Right renal pelvis (tissue), 4 donors: ENCODE data around the gene SYNCRIP. TPM values are rescaled to one million over a fixed set of nuclear protein-coding genes. Genes with fewer than 3 reads are reported as not detected.
"Not testable (repeated sequence)": the region's sequence is repeated elsewhere in the genome, so short reads cannot be mapped to it uniquely, and the experiment has no call there.

Source experiments
- DNase-seq, 4 donors: peaks; one replicate each; pipeline ENCODE4 v3.0.0-alpha.2; 2013; ENCODE audit warnings: low read depth in 4 of 4, low spot score in 3 of 4, missing footprints in 1 of 4
- polyA plus RNA-seq, 4 donors: library from polyadenylated mRNA; unstranded; fragments of 120-200 nt; gene quantifications; one replicate each; pipeline ENCODE4 v1.2.1, GENCODE V29; 2013; ENCODE audit not compliant: insufficient read length in 4 of 4

SYNCRIP gene
- polyA plus RNA-seq, 4 donors: 157 to 208 (median 203) TPM

DNA sequence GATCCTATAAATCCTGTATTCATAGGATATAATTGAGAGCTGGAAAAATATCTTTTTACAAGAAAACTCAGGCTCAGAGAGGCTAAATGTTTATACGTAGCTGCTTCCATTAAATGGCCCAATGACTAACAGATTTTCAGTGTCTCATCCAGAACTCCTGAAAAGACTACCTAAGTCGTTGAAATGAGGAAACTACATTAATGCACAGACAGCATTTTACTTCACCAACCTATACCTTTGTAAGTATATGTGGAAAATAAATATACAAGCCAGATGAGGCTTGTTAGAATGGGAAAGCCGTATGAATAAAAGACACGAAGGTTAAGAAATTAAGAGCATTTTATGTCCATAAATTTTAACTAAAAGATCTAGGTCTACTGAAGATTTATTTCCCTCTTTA lies 40.6 kb downstream of the SYNCRIP start:
- no peak for DNase-seq

DNA sequence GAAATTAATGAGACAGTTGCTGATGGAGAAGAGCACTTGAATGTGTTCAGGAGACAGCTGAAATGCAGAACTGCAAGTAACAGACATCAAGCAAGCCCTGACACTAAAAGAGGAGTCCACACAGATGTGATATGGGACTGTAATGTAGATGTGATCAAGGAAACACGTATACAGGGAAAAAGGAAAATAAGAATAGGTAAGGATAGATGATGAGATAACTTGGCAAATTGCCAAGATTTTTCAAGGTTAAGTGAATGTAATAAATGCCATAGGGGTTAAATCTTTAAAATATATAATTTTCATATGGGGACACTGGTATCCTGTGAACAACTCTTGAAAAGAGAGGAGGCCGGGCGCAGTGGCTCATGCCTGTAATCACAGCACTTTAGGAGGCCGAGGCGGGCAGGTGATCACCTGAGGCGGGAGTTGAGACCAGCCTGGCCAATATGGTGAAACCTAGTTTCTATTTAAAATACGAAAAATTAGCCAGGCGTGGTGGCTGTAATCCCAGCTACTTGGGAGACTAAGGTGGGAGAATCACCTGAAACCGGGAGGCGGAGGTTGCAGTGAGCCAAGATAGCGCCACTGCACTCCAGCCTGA lies 41.9 kb downstream of the SYNCRIP start:
- no peak for DNase-seq

DNA sequence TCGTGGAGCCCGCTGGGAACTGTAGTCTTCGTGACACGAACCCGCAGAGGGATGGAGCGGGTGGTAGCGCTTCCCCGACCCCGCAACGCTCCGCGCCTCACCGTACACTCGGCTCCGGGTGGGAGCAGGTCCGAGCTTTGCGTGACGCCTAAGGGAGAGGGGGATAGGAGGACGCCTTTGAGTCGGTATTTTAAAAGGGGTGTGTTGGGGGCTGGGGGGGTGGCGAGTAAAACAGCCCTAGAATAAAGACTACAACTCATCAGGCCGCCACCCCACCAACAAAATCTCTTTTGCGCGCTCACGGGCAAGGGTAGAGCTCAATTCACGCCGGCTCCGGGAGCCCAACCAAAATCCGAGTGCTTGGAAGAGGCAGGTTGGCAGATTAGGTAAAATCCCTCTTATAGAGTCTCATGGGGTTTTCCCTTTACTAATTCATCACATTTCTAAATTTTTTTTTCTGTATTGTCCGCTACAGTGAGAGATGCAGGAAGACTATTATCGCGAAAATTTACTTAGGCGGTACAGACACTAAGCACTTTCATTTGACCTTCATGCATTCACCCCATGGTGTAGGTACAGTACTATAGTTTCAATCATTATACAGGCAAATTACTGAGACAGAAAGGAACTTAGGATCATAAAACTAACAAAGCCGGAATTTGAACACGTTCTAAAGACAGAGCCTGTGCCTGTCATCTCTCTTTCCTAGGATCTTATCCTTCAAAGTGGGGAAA lies 48.3 kb downstream of the SYNCRIP start:
- DNase-seq: peak in 2 of 4 donors; percentile 3 to 7

DNA sequence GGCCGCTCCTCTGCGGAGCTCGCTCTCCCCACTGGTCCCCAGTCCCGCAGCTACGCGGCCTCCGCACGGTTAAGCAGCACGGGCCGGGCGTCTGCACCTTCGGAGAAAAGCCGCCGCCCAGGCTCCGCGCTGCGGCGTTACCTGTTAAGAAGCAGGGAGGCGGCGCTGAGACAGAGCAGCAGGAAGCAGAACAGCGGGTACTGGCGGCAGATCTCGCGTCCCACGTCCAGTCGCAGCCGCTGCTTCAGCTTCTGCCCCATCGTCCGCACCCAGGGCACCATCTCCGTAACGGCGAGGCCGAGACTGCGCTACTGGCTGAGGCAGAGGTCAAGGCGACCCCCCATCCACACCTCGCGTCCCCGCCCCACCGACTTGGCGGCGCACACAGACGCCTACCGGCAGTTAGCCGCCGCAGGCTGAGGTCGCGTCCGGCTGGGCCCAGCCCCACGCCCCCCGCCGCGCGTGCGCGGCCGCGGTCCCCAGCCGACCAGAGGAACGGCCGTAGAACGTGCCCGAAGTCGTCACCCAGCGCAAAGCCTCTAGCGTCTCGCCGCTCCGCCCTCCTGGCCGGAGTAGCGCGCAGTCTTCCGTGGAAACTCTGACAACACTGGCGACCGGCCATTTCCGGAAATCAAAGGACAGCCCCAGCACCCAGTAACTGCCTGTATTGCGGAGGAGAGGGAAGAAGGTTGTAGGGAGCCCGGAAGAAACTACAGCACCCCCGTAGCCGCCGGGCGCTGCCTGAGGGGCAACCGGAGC lies 49.1 kb downstream of the SYNCRIP start, which contains the start of gene SNX14:
TSS of gene SNX14 (minus strand) at position 421 of the 759 bp plus-strand sequence. CDS start at position 281, 140 bp downstream.
- DNase-seq: peak; percentile 81 to 89 (median 86)

DNA sequence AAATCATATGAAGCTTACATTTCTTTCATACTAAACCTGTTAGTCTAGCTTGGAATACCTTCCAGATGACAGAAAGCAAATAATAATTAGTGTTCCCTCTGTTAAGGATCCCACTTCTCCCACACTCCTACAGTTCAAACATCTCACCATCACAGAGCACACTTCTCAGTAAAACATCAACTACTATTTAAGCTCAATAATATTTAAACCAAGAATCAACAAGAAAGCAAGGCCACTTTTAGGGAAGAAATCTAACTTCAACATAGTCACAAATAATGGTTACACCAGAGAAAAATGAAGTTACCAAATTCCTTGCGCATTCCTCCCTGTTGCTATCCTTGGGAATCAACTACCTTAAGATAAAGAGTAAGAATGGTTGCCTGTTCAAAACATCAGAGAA lies 50.7 kb downstream of the SYNCRIP start:
- DNase-seq: no peak

DNA sequence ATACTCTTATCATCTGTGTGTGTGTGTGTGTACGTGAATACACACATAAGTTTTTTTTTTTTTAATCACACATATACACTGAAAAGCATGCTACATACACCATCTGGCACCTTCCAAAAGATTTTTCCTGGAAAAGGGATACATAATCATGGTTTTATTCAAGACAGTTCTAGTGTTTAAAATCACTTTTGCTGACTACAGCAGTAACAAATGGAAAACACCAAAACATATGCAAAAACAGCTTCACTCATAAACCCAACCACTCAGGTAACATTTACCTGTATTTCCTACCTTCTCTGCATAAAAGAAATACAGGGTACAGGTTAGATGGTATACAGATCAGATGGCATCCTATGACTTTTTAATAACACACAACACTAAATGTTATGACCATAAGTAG lies 51.5 kb downstream of the SYNCRIP start:
- DNase-seq: no peak

DNA sequence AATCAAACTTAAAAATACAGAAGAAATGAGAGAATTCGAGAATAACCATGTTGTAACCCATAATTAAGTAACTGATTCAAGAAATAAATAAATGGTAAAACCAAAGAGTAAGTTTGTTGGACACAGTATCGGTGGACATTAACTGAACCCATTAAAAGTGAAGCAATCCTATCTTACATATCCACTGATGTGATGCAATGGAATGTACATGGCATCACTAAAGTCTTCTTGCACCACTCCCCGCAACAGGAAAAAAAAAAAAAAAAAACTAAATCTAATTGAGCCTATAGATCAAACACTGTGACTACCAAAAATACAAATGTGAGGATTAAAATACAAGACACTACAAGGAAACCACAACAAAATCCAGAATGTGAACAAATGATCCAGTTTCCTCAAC lies 56.9 kb downstream of the SYNCRIP start:
- no peak for DNase-seq

DNA sequence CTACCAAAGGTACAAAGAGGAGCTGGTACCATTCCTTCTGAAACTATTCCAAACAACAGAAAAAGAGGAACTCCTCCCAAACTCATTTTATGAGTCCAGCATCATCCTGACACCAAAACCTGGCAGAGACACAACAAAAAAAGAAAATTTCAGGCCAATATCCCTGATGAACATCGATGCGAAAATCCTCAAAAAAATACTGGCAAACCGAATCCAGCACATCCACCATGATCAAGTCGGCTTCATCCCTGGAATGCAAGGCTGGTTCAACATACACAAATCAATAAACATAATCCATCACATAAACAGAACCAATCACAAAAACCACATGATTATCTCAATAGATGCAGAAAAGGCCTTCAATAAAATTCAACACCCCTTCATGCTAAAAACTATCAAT lies 59.9 kb downstream of the SYNCRIP start:
- not testable (repeated sequence) for DNase-seq

DNA sequence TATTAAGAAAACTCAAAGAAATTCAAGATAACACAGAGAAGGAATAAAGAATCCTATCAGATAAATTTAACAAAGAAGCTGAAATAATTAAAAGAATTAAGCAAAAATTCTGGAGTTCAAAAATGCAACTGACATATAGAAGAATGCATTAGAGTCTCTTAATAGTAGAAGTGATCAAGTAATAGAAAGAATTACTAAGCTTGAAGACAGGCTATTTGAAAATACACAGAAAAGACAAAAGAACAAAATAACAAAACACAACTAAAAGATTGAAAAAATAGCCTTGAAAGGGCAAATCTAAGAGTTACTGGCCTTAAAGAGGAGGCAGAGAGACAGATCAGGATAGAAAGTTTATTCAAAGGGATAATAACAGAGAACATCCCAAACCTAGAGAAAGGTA lies 61.1 kb downstream of the SYNCRIP start:
- no peak for DNase-seq

DNA sequence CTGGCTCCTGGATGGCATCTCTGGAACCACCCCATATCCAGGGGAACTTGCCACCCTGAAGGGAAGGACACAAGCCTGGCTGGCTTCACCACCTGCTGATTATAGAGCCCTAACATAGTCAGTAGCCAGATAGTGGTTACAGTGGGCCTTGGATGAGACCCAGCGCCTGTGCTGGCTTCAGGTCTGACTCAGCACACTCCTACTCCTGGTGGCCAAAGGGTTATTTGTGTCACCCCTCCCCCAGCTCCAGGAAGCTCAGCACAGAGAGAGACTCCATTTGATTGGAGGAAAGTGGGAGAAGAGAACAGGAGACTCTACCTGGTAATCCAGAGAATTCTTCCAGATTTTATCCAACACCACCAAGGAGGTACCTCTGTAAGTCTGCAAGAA lies 61.8 kb downstream of the SYNCRIP start:
- DNase-seq: no peak

DNA sequence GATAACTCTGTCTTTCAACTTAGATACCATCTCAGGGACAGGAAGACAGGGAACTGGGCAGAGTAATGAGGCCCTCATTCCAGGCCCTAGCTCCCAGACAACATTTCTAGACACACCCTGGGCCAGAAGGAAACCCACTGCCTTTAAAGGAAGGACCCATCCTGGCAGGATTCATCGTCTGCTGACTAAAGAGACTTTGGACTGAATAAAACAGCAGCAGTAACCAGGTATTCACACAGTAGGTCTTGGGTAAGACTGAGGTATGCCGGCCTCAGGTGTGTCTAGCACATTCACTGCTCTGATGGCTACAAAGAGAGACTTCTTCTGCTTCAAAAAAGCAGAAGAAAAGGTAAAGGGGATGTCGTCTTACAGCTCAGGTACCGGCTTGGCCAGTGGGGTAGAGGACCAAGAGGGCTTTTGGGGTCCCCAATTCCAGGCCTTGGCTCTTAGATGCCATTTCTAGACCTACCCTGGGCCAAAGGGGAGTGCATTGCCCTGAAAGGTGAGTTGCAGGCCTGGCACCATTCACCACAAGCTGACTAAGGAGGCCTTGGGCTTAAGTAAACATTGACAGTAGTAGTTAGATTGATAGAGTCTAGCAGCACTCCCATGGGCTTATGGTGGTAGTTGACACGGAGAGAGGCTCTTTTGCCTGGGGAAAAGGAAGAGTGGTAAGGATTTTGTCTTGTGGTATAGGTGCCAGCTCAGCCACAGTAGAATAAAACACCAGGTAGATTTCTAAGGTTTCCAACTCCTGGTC lies 62.4 kb downstream of the SYNCRIP start:
- DNase-seq: no peak

DNA sequence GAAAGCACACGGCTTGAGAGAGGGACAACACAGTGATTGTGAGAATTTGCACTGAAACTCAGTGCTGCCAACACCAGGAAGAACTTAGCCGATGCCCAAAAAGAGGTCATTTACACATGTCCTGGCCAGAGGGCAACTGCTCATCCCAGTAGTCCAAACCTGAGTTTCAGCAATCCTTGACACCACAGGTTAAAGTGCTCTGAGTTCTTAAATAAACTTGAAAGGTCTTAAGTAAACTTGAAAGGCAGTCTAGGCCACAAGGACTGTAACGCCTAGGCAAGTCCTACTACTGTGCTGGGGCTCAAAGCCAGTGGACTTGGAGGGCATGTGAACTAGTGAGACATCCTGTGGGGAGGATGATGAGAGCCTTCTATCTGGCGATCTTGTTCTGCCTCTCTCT lies 63.1 kb downstream of the SYNCRIP start:
- DNase-seq: no peak

DNA sequence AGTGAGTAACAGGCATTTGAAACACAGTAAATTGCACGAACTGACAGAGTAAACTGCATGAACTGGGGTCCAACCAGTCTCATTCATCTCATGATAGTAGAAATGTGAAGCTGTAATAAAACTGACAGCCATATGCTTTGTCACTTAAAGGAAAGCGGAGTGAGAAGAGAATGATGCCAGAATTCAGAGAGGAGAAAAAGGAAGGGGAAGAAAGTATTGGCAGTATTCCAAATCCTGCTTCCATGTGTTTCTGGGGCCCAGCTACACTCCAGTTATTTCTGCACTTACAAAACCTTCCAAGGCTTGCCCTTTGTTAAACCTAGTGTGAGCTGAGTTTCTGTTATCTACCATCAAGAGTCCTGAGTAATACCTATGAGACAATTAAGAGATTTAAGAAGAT lies 66.2 kb downstream of the SYNCRIP start:
- no peak for DNase-seq

DNA sequence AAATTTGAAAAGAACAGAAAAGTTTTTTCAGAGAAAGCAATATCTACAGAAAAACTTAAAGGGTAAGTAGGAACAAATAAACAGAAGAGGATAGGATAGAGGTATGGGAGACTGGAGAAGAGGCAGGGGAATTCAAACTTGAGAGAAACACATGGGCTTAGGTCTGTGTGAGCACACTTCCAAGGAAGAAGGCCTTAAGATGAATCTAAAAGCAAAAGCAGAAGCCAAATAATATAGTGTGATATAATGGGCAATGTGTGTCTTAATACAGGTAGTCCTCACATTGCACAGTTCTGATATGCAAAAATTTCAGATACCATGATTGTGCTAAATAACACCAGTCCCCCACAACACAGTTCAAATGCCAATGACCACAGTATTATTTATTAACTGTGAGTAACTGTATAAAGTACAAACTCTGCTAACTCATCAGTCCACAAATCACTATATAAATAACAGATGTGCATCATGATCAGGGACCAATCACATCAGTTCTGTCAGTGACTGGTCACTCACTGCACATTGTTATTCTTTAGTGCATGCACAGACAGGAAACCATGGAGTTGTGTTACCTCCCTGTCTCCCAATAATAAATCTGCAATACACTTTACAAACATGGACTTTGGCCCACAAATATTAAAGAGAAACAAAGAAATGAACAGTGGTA lies 67.6 kb downstream of the SYNCRIP start:
- DNase-seq: no peak

DNA sequence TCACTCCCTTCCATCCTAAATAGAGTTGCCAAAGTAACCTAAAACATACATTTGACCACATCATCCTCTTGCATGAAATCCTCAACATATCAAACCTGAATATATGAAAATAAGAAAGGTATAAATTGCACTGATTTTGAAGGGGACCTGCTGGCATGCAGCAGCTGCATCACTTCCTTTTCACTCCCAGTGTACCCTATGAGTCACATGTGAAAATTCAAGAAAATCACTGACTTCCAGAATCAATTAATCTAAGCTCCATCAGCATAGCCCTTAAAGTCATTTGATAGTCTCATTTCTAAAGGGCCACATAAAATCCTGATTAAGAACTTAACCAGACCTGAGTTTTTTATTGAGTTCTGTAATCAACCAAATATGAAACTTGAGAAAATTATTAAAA lies 73.4 kb downstream of the SYNCRIP start:
- no peak for DNase-seq

DNA sequence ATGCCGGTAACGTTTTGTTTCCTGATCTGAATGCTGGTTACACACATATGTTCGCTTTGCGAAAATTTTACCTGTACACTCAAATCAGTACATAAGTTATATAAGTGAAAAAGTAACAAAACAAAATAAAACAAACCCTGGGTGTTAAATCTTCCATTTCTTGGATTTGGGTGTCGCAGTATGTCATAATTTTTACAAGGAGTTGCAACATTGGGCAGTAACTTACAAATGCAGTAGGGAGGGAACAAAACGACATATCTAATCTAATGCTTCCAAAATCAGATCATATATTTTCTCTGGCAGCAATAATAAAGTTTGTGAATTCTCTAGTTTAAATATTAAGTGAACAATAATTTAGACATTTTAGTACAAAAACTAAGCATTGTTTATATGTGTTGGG lies 74.3 kb downstream of the SYNCRIP start:
- no peak for DNase-seq

DNA sequence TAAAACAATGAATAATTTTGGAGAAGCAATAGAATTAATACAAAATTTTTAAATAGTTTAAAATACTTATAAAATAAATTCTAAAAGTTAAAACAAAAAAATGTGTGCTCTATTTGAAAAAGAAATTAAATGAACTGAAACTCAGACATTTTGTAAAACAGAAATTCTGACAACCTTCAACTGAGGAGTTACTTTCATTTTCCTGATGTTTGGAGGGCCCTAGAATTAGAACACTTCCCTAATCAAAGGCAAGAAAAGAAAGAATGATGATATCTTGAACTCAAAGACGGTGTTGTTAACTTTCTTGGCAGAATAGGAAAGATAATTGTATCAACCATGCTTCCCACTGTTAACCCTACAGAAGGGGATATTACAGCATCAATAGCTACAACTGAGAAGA lies 77.0 kb downstream of the SYNCRIP start:
- no peak for DNase-seq

DNA sequence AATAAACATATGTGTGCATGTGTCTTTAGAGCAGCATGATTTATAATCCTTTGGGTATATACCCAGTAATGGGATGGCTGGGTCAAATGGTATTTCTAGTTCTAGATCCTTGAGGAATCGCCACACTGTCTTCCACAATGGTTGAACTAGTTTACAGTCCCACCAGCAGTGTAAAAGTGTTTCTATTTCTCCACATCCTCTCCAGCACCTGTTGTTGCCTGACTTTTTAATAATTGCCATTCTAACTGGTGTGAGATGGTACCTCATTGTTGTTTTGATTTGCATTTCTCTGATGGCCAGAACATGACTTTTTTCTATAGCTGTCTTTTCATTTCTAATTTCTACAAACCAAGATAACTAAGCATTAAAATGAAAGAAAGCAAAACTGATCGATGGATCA lies 78.5 kb downstream of the SYNCRIP start:
- not testable (repeated sequence) for DNase-seq
